GM23338 (cell line): Measurements from ENCODE around the gene KIF25. TPM values are rescaled to one million over a fixed set of nuclear protein-coding genes. Genes with fewer than 3 reads are reported as not detected.

ENCODE experiments used
- ATAC-seq: fragments of 200-7000 bp; cut with Tn5 transposase; 3 replicates; pipeline ENCODE4 v1.9.1; 2020
- DNase-seq: peaks from one replicate; pipeline ENCODE4 v3.0.0-alpha.2; 2015; ENCODE audit warnings: low spot score
- H2AFZ ChIP-seq: fragments of 200-600 bp; sonication (generic); 2 replicates; pipeline ENCODE4 v1.8.0; 2016; ENCODE audit warnings: antibody characterized with exemption, mild to moderate bottlenecking, moderate library complexity
- H3F3A ChIP-seq: fragments of 200-600 bp; sonication (generic); replicated peaks from 2 replicates; pipeline ENCODE4 v1.8.0; 2017; ENCODE audit warnings: antibody characterized with exemption, mixed run types, low read depth
- H3K27ac ChIP-seq: fragments of 200-600 bp; sonication (generic); 2 replicates; pipeline ENCODE4 v1.6.1; 2016; ENCODE audit warnings: low read depth
- H3K27me3 ChIP-seq: fragments of 200-600 bp; sonication (generic); 2 replicates; pipeline ENCODE4 v1.8.0; 2016; ENCODE audit warnings: mild to moderate bottlenecking, mixed run types, moderate library complexity; ENCODE audit not compliant: insufficient read depth
- H3K36me3 ChIP-seq: fragments of 200-600 bp; sonication (generic); 2 replicates; pipeline ENCODE4 v1.8.0; 2016; ENCODE audit warnings: mild to moderate bottlenecking; ENCODE audit not compliant: insufficient read depth
- H3K4me1 ChIP-seq: fragments of 200-600 bp; sonication (generic); 2 replicates; pipeline ENCODE4 v1.8.0; 2016; ENCODE audit warnings: mild to moderate bottlenecking, moderate library complexity; ENCODE audit not compliant: insufficient read depth
- H3K4me2 ChIP-seq: fragments of 200-600 bp; sonication (generic); 2 replicates; pipeline ENCODE4 v1.7.1; 2017; ENCODE audit warnings: mixed run types
- H3K4me3 ChIP-seq: fragments of 200-600 bp; sonication (generic); 2 replicates; pipeline ENCODE4 v1.6.1; 2016; ENCODE audit warnings: mixed run types
- H3K79me2 ChIP-seq: fragments of 200-600 bp; sonication (generic); replicated peaks from 2 replicates; pipeline ENCODE4 v1.8.0; 2017; ENCODE audit warnings: mild to moderate bottlenecking; ENCODE audit not compliant: insufficient read depth
- H3K9me2 ChIP-seq: fragments of 200-600 bp; sonication (generic); 2 replicates; pipeline ENCODE4 v1.8.0; 2017; ENCODE audit not compliant: insufficient read depth
- H4K20me1 ChIP-seq: fragments of 200-600 bp; sonication (generic); replicated peaks from 2 replicates; pipeline ENCODE4 v1.8.0; 2017; ENCODE audit warnings: mild to moderate bottlenecking; ENCODE audit not compliant: insufficient read depth
- H3K27ac Mint-ChIP-seq: 2 replicates; pipeline ENCODE4 v1.8.0; 2020; ENCODE audit warnings: inconsistent platforms, mild to moderate bottlenecking, moderate library complexity, mixed read lengths
- H3K27me3 Mint-ChIP-seq: 3 replicates; pipeline ENCODE4 v1.8.0; 2022; ENCODE audit warnings: low read depth, mild to moderate bottlenecking, moderate library complexity, mixed read lengths, inconsistent platforms; ENCODE audit not compliant: insufficient read depth, poor library complexity
- H3K36me3 Mint-ChIP-seq: 3 replicates; pipeline ENCODE4 v1.8.0; 2021; ENCODE audit warnings: low read depth, mild to moderate bottlenecking, inconsistent platforms, moderate library complexity, mixed read lengths
- H3K4me1 Mint-ChIP-seq: 3 replicates; pipeline ENCODE4 v1.8.0; 2020; ENCODE audit warnings: mild to moderate bottlenecking, inconsistent platforms, mixed read lengths
- H3K4me3 Mint-ChIP-seq: 3 replicates; pipeline ENCODE4 v1.8.0; 2021; ENCODE audit warnings: moderate library complexity, mild to moderate bottlenecking, inconsistent platforms, mixed read lengths
- H3K9me3 Mint-ChIP-seq: 3 replicates; pipeline ENCODE4 v1.8.0; 2020; ENCODE audit warnings: moderate library complexity, mild to moderate bottlenecking, inconsistent platforms, mixed read lengths
- CREB1 ChIP-seq: fragments of 250-450 bp; sonication (Bioruptor Pico); IDR thresholded peaks from 2 replicates; pipeline ENCODE4 v1.5.0; 2020; ENCODE audit warnings: low read depth, mild to moderate bottlenecking, moderate library complexity
- EZH2 ChIP-seq: fragments of 200-600 bp; sonication (generic); IDR thresholded peaks from one replicate; pipeline ENCODE4 v1.8.0; 2017; ENCODE audit warnings: antibody characterized with exemption, mild to moderate bottlenecking, low read depth; ENCODE audit not compliant: unreplicated experiment
- EZH2phosphoT487 ChIP-seq: fragments of 200-600 bp; sonication (generic); IDR thresholded peaks from one replicate; pipeline ENCODE4 v1.8.1; 2018; ENCODE audit warnings: antibody characterized with exemption; ENCODE audit not compliant: unreplicated experiment
- JUNB ChIP-seq: IDR thresholded peaks from one replicate; pipeline ENCODE4 v1.6.1; 2016; ENCODE audit warnings: antibody characterized with exemption; ENCODE audit not compliant: unreplicated experiment
- NANOG ChIP-seq: IDR thresholded peaks from 2 replicates; pipeline ENCODE4 v1.6.1; 2016; ENCODE audit warnings: antibody characterized with exemption, borderline replicate concordance
- POLR2AphosphoS5 ChIP-seq: IDR thresholded peaks from 2 replicates; pipeline ENCODE4 v1.6.1; 2016; ENCODE audit warnings: antibody characterized with exemption, low read depth
- ZNF114 ChIP-seq: fragments of 250-450 bp; sonication (Bioruptor Pico); IDR thresholded peaks from 2 replicates; pipeline ENCODE4 v1.5.0; 2020; ENCODE audit warnings: mild to moderate bottlenecking, moderate library complexity
- ZNF331 ChIP-seq: fragments of 250-450 bp; sonication (Bioruptor Pico); IDR thresholded peaks from 2 replicates; pipeline ENCODE4 v1.5.0; 2020; ENCODE audit warnings: low read depth, mild to moderate bottlenecking, moderate library complexity
- polyA plus RNA-seq: library from polyadenylated mRNA; unstranded; fragments of >200 nt; fragmentation: Nextera tagmentation; extraction: Ambion mirVana; gene quantifications from 2 replicates; pipeline ENCODE4 v1.2.1, GENCODE V29; 2016
- total RNA-seq: library from RNA; depleted of rRNA; stranded (reverse); fragments of >200 nt; shearing (Covaris generic); gene quantifications from 2 replicates; pipeline ENCODE4 v1.2.3, GENCODE V29; 2014
- TF ChIP-seq, protein P1 (sequence below): IDR thresholded peaks from 2 replicates; pipeline ENCODE4 v1.6.1; 2016; ENCODE audit warnings: antibody characterized with exemption
- TF ChIP-seq, protein P2 (sequence below): fragments of 250-450 bp; sonication (Bioruptor Pico); IDR thresholded peaks from 2 replicates; pipeline ENCODE4 v1.5.0; 2020; ENCODE audit warnings: mild to moderate bottlenecking, moderate library complexity
- TF ChIP-seq, protein P3 (sequence below): IDR thresholded peaks from one replicate; pipeline ENCODE4 v1.6.1; 2018; ENCODE audit warnings: antibody characterized with exemption; ENCODE audit not compliant: unreplicated experiment
- TF ChIP-seq, protein P4 (sequence below), 2 experiments: fragments of 200-600 bp in 1 of 2; sonication (generic) in 1 of 2; conservative IDR thresholded peaks; 2 replicates each; pipeline versions ENCODE4 v1.5.1 to v1.6.1; 2016 to 2017; ENCODE audit warnings: antibody characterized with exemption in 2 of 2, low read depth in 2 of 2, mild to moderate bottlenecking in 2 of 2, moderate library complexity in 1 of 2

The KIF25 gene
- total and polyA plus RNA-seq, 2 experiments from 2014 or later, result 0.69 to 0.76 TPM

DNA sequence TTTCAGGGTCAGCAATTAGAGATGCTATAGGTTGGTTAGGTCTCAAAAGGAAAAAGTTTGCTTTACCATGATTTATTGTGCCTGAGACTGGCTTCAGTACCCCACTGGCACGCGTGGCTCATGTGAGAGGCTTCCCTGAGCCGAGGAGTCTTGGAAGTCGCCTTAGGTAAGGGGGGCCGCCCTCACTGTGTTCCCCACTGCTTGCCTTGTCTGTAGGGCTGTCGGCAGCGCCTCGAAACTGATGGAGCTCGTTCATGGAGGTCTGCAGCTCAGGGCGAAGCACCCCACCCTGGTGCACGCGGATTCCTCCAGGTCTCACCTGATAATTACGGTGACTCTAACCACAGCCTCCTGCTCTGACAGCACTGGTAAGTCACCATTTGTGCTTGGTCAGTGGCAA lies 42.4 kb downstream of the KIF25 start:
- H3K27me3 Mint-ChIP-seq, result peaks cover 13% of the 10 kb centered on the region
- TF ChIP-seq NANOG, result no peak
- TF ChIP-seq, protein P1, sequence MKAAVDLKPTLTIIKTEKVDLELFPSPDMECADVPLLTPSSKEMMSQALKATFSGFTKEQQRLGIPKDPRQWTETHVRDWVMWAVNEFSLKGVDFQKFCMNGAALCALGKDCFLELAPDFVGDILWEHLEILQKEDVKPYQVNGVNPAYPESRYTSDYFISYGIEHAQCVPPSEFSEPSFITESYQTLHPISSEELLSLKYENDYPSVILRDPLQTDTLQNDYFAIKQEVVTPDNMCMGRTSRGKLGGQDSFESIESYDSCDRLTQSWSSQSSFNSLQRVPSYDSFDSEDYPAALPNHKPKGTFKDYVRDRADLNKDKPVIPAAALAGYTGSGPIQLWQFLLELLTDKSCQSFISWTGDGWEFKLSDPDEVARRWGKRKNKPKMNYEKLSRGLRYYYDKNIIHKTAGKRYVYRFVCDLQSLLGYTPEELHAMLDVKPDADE, result no peak
- no peak for TF ChIP-seq EZH2phosphoT487
- TF ChIP-seq CREB1 (CRISPR knock-in tag), result no peak
- TF ChIP-seq JUNB, result no peak
- TF ChIP-seq, protein P2, sequence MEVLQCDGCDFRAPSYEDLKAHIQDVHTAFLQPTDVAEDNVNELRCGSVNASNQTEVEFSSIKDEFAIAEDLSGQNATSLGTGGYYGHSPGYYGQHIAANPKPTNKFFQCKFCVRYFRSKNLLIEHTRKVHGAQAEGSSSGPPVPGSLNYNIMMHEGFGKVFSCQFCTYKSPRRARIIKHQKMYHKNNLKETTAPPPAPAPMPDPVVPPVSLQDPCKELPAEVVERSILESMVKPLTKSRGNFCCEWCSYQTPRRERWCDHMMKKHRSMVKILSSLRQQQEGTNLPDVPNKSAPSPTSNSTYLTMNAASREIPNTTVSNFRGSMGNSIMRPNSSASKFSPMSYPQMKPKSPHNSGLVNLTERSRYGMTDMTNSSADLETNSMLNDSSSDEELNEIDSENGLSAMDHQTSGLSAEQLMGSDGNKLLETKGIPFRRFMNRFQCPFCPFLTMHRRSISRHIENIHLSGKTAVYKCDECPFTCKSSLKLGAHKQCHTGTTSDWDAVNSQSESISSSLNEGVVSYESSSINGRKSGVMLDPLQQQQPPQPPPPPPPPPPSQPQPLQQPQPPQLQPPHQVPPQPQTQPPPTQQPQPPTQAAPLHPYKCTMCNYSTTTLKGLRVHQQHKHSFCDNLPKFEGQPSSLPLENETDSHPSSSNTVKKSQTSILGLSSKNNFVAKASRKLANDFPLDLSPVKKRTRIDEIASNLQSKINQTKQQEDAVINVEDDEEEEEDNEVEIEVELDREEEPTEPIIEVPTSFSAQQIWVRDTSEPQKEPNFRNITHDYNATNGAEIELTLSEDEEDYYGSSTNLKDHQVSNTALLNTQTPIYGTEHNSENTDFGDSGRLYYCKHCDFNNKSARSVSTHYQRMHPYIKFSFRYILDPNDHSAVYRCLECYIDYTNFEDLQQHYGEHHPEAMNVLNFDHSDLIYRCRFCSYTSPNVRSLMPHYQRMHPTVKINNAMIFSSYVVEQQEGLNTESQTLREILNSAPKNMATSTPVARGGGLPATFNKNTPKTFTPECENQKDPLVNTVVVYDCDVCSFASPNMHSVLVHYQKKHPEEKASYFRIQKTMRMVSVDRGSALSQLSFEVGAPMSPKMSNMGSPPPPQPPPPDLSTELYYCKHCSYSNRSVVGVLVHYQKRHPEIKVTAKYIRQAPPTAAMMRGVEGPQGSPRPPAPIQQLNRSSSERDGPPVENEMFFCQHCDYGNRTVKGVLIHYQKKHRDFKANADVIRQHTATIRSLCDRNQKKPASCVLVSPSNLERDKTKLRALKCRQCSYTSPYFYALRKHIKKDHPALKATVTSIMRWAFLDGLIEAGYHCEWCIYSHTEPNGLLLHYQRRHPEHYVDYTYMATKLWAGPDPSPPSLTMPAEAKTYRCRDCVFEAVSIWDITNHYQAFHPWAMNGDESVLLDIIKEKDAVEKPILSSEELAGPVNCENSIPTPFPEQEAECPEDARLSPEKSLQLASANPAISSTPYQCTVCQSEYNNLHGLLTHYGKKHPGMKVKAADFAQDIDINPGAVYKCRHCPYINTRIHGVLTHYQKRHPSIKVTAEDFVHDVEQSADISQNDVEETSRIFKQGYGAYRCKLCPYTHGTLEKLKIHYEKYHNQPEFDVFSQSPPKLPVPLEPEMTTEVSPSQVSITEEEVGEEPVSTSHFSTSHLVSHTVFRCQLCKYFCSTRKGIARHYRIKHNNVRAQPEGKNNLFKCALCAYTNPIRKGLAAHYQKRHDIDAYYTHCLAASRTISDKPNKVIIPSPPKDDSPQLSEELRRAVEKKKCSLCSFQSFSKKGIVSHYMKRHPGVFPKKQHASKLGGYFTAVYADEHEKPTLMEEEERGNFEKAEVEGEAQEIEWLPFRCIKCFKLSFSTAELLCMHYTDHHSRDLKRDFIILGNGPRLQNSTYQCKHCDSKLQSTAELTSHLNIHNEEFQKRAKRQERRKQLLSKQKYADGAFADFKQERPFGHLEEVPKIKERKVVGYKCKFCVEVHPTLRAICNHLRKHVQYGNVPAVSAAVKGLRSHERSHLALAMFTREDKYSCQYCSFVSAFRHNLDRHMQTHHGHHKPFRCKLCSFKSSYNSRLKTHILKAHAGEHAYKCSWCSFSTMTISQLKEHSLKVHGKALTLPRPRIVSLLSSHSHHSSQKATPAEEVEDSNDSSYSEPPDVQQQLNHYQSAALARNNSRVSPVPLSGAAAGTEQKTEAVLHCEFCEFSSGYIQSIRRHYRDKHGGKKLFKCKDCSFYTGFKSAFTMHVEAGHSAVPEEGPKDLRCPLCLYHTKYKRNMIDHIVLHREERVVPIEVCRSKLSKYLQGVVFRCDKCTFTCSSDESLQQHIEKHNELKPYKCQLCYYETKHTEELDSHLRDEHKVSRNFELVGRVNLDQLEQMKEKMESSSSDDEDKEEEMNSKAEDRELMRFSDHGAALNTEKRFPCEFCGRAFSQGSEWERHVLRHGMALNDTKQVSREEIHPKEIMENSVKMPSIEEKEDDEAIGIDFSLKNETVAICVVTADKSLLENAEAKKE, result no peak
- TF ChIP-seq, protein P3, sequence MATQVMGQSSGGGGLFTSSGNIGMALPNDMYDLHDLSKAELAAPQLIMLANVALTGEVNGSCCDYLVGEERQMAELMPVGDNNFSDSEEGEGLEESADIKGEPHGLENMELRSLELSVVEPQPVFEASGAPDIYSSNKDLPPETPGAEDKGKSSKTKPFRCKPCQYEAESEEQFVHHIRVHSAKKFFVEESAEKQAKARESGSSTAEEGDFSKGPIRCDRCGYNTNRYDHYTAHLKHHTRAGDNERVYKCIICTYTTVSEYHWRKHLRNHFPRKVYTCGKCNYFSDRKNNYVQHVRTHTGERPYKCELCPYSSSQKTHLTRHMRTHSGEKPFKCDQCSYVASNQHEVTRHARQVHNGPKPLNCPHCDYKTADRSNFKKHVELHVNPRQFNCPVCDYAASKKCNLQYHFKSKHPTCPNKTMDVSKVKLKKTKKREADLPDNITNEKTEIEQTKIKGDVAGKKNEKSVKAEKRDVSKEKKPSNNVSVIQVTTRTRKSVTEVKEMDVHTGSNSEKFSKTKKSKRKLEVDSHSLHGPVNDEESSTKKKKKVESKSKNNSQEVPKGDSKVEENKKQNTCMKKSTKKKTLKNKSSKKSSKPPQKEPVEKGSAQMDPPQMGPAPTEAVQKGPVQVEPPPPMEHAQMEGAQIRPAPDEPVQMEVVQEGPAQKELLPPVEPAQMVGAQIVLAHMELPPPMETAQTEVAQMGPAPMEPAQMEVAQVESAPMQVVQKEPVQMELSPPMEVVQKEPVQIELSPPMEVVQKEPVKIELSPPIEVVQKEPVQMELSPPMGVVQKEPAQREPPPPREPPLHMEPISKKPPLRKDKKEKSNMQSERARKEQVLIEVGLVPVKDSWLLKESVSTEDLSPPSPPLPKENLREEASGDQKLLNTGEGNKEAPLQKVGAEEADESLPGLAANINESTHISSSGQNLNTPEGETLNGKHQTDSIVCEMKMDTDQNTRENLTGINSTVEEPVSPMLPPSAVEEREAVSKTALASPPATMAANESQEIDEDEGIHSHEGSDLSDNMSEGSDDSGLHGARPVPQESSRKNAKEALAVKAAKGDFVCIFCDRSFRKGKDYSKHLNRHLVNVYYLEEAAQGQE, result no peak
- TF ChIP-seq, protein P4, sequence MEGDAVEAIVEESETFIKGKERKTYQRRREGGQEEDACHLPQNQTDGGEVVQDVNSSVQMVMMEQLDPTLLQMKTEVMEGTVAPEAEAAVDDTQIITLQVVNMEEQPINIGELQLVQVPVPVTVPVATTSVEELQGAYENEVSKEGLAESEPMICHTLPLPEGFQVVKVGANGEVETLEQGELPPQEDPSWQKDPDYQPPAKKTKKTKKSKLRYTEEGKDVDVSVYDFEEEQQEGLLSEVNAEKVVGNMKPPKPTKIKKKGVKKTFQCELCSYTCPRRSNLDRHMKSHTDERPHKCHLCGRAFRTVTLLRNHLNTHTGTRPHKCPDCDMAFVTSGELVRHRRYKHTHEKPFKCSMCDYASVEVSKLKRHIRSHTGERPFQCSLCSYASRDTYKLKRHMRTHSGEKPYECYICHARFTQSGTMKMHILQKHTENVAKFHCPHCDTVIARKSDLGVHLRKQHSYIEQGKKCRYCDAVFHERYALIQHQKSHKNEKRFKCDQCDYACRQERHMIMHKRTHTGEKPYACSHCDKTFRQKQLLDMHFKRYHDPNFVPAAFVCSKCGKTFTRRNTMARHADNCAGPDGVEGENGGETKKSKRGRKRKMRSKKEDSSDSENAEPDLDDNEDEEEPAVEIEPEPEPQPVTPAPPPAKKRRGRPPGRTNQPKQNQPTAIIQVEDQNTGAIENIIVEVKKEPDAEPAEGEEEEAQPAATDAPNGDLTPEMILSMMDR (conservative IDR thresholded peaks at IDR 0.05; ENCODE audit: low read depth in 2 of 2), result no peak
- no peak for TF ChIP-seq EZH2
- no peak for TF ChIP-seq ZNF114
- TF ChIP-seq ZNF331 (CRISPR knock-in tag), result no peak
- no peak for TF ChIP-seq POLR2AphosphoS5
- Histone ChIP-seq H3K4me1 (peaks cover 13% of the 10 kb centered on the region), H3K27ac (no peak overlapping the region), H3K4me2 (no peak overlapping the region), H3K36me3 (peaks cover 13% of the 10 kb centered on the region; the same call in 1 of the 2 replicates), H3K4me3 (no peak overlapping the region), H4K20me1 (no peaks in the 10 kb centered on the region), H3F3A (peaks cover 8% of the 10 kb centered on the region; the same call in 1 of the 2 replicates), H3K79me2 (no peaks in the 10 kb centered on the region), H2AFZ (no peak overlapping the region), H3K27me3 (no peaks in the 10 kb centered on the region; the same call in 1 of the 2 replicates), H3K9me2 (peaks cover 4% of the 10 kb centered on the region; the same call in 1 of the 2 replicates)
- H3K9me3 Mint-ChIP-seq, result peaks cover 61% of the 10 kb centered on the region
- H3K4me1 Mint-ChIP-seq, result peaks cover 14% of the 10 kb centered on the region
- H3K4me3 Mint-ChIP-seq, result no peak overlapping the region
- no peak overlapping the region for H3K27ac Mint-ChIP-seq
- no peak for DNase-seq
- peaks cover 38% of the 10 kb centered on the region for H3K36me3 Mint-ChIP-seq
- ATAC-seq, result no peak
